GM12872 (cell line): ENCODE data around the gene ALMS1.

ENCODE experiments used
- CTCF ChIP-seq: IDR thresholded peaks from 3 replicates; pipeline ENCODE4 v1.5.1; 2011; ENCODE audit warnings: low read depth, mild to moderate bottlenecking, low read length, moderate library complexity; ENCODE audit not compliant: insufficient read depth

ALMS1 gene

GRCh38 chr2:73406996-73407395 is 21.4 kb downstream of the ALMS1 start:
- no peak for TF ChIP-seq CTCF

GRCh38 chr2:73408198-73408597 is 22.6 kb downstream of the ALMS1 start:
- TF ChIP-seq CTCF = no peak

GRCh38 chr2:73414696-73415095 is 29.1 kb downstream of the ALMS1 start:
- no peak for TF ChIP-seq CTCF

GRCh38 chr2:73415906-73416305 is 30.3 kb downstream of the ALMS1 start:
- TF ChIP-seq CTCF = no peak

GRCh38 chr2:73418343-73418742 is 32.7 kb downstream of the ALMS1 start:
- TF ChIP-seq CTCF = no peak

GRCh38 chr2:73423913-73424312 is 38.3 kb downstream of the ALMS1 start:
- TF ChIP-seq CTCF = no peak

- no peak for TF ChIP-seq CTCF
Observed at GRCh38 chr2:73426176-73426575, 40.5 kb downstream of the ALMS1 start.

GRCh38 chr2:73436019-73436418 is 50.4 kb downstream of the ALMS1 start:
- TF ChIP-seq CTCF = no peak
